Effector memory CD8-positive, alpha-beta T cell (primary cell): ENCODE measurements around the gene ADGRL4.
"Not testable (repeated sequence)": the region's sequence is repeated elsewhere in the genome, so short reads cannot be mapped to it uniquely, and the experiment has no call there.

ENCODE experiments used
- ATAC-seq: fragments of 150-1000 bp; cut with Tn5 transposase; replicated peaks from 2 replicates; pipeline ENCODE4 v1.10.0; 2021; ENCODE audit warnings: mild to moderate bottlenecking, moderate library complexity
- DNase-seq, 3 experiments: peaks; one replicate each; pipeline ENCODE4 v3.0.0; 2021
- H3K27ac Mint-ChIP-seq, 2 donors: one replicate each; pipeline ENCODE4 v1.8.0; 2022; ENCODE audit warnings: mild to moderate bottlenecking in 2 of 2, mixed read lengths in 2 of 2, moderate library complexity in 2 of 2
- H3K27me3 Mint-ChIP-seq, 2 donors: one replicate each; pipeline ENCODE4 v1.8.0; 2022; ENCODE audit warnings: mixed read lengths in 2 of 2
- H3K36me3 Mint-ChIP-seq: one replicate; pipeline ENCODE4 v1.8.0; 2022; ENCODE audit warnings: mild to moderate bottlenecking, moderate library complexity, mixed read lengths; ENCODE audit not compliant: insufficient read depth
- H3K4me1 Mint-ChIP-seq, 2 donors: one replicate each; pipeline ENCODE4 v1.8.0; 2022; ENCODE audit warnings: low read depth in 2 of 2, mixed read lengths in 2 of 2
- H3K4me3 Mint-ChIP-seq, 2 donors: one replicate each; pipeline ENCODE4 v1.8.0; 2022; ENCODE audit warnings: mild to moderate bottlenecking in 2 of 2, mixed read lengths in 2 of 2, moderate library complexity in 2 of 2
- H3K9me3 Mint-ChIP-seq, 2 donors: one replicate each; pipeline ENCODE4 v1.8.0; 2022; ENCODE audit warnings: mixed read lengths in 2 of 2

Gene ADGRL4

GRCh38 chr1:78996791-78997190, 9.7 kb downstream of the ADGRL4 start:
- Mint-ChIP-seq H3K36me3 (no peaks in the 10 kb centered on the region), H3K27ac (no peak overlapping the region), H3K4me3 (no peak overlapping the region), H3K9me3 (peaks cover 3 to 6% of the 10 kb centered on the region in 2 donors), H3K4me1 (no peaks in the 10 kb centered on the region), H3K27me3 (no peaks in the 10 kb centered on the region)
- ATAC-seq (no peak), DNase-seq (no peak)

- H3K27me3 Mint-ChIP-seq = no peaks in the 10 kb centered on the region
Observed at GRCh38 chr1:78987042-78987441, 19.5 kb downstream of the ADGRL4 start.

GRCh38 chr1:78980511-78980910, 26.0 kb downstream of the ADGRL4 start:
- ATAC-seq (no peak), DNase-seq (no peak)
- Mint-ChIP-seq H3K4me1 (no peaks in the 10 kb centered on the region), H3K36me3 (no peaks in the 10 kb centered on the region), H3K27me3 (no peaks in the 10 kb centered on the region), H3K9me3 (peaks cover 0 to 4% of the 10 kb centered on the region in 2 donors), H3K27ac (no peak overlapping the region), H3K4me3 (no peak overlapping the region)

More at GRCh38 chr1:78987042-78987441, 19.5 kb downstream of the ADGRL4 start:
- no peak overlapping the region for H3K4me3 Mint-ChIP-seq
- DNase-seq = no peak
- no peak overlapping the region for H3K27ac Mint-ChIP-seq
- H3K36me3 Mint-ChIP-seq = no peaks in the 10 kb centered on the region
- H3K4me1 Mint-ChIP-seq = no peaks in the 10 kb centered on the region
- ATAC-seq = no peak
- peaks cover 0 to 6% of the 10 kb centered on the region in 2 donors for H3K9me3 Mint-ChIP-seq

- no peak overlapping the region for H3K27ac Mint-ChIP-seq
- DNase-seq (no peak), ATAC-seq (no peak)
- no peaks in the 10 kb centered on the region for H3K4me1 Mint-ChIP-seq
- H3K36me3 Mint-ChIP-seq = no peaks in the 10 kb centered on the region
- H3K27me3 Mint-ChIP-seq = no peaks in the 10 kb centered on the region
- H3K4me3 Mint-ChIP-seq = no peak overlapping the region
- H3K9me3 Mint-ChIP-seq = peaks cover 0 to 3% of the 10 kb centered on the region in 2 donors
Observed at GRCh38 chr1:78972723-78973122, 33.8 kb downstream of the ADGRL4 start.

GRCh38 chr1:78967091-78967490, 39.4 kb downstream of the ADGRL4 start:
- H3K4me1 Mint-ChIP-seq, H3K4me3 Mint-ChIP-seq, ATAC-seq, H3K36me3 Mint-ChIP-seq, DNase-seq, H3K9me3 Mint-ChIP-seq, H3K27me3 Mint-ChIP-seq, H3K27ac Mint-ChIP-seq: not testable (repeated sequence)

- DNase-seq (no peak), ATAC-seq (no peak)
- H3K4me1 Mint-ChIP-seq = no peaks in the 10 kb centered on the region
- no peaks in the 10 kb centered on the region for H3K27me3 Mint-ChIP-seq
- H3K4me3 Mint-ChIP-seq = no peak overlapping the region
- H3K27ac Mint-ChIP-seq = no peak overlapping the region
- peaks cover 2 to 7% of the 10 kb centered on the region in 2 donors for H3K9me3 Mint-ChIP-seq
- H3K36me3 Mint-ChIP-seq = no peaks in the 10 kb centered on the region
Observed at GRCh38 chr1:78958711-78959110, 47.8 kb downstream of the ADGRL4 start.

GRCh38 chr1:78950826-78951225, 55.7 kb downstream of the ADGRL4 start:
- no peak for DNase-seq
- H3K4me3 Mint-ChIP-seq = no peak overlapping the region
- no peaks in the 10 kb centered on the region for H3K27me3 Mint-ChIP-seq
- no peaks in the 10 kb centered on the region for H3K4me1 Mint-ChIP-seq
- no peaks in the 10 kb centered on the region for H3K36me3 Mint-ChIP-seq
- no peak overlapping the region for H3K27ac Mint-ChIP-seq
- ATAC-seq = no peak
- peaks cover 12 to 14% of the 10 kb centered on the region in 2 donors for H3K9me3 Mint-ChIP-seq

GRCh38 chr1:78949227-78949626, 57.3 kb downstream of the ADGRL4 start:
- H3K27ac Mint-ChIP-seq = no peak overlapping the region

GRCh38 chr1:78919150-78919549, 87.4 kb downstream of the ADGRL4 start:
- no peak for DNase-seq
- no peak overlapping the region for H3K27ac Mint-ChIP-seq

More at GRCh38 chr1:78949227-78949626, 57.3 kb downstream of the ADGRL4 start:
- Mint-ChIP-seq H3K36me3 (no peaks in the 10 kb centered on the region), H3K4me1 (no peaks in the 10 kb centered on the region), H3K4me3 (no peak overlapping the region), H3K9me3 (peaks cover 12 to 14% of the 10 kb centered on the region in 2 donors), H3K27me3 (no peaks in the 10 kb centered on the region)
- ATAC-seq = no peak
- DNase-seq = no peak

GRCh38 chr1:78918157-78918556, 88.4 kb downstream of the ADGRL4 start:
- H3K27ac Mint-ChIP-seq = no peak overlapping the region
- H3K4me1 Mint-ChIP-seq = no peaks in the 10 kb centered on the region
- H3K9me3 Mint-ChIP-seq = peaks cover 0 to 12% of the 10 kb centered on the region in 2 donors
- DNase-seq = no peak
- no peak overlapping the region for H3K4me3 Mint-ChIP-seq
- H3K27me3 Mint-ChIP-seq = no peaks in the 10 kb centered on the region
- no peak for ATAC-seq
- no peaks in the 10 kb centered on the region for H3K36me3 Mint-ChIP-seq

More at GRCh38 chr1:78919150-78919549, 87.4 kb downstream of the ADGRL4 start:
- ATAC-seq = no peak
- Mint-ChIP-seq H3K4me3 (no peak overlapping the region), H3K4me1 (no peaks in the 10 kb centered on the region), H3K9me3 (peaks cover 0 to 9% of the 10 kb centered on the region in 2 donors), H3K36me3 (no peaks in the 10 kb centered on the region), H3K27me3 (no peaks in the 10 kb centered on the region)

GRCh38 chr1:78916986-78917385, 89.5 kb downstream of the ADGRL4 start:
- Mint-ChIP-seq H3K27me3 (no peaks in the 10 kb centered on the region), H3K36me3 (no peaks in the 10 kb centered on the region), H3K4me3 (no peak overlapping the region), H3K4me1 (no peaks in the 10 kb centered on the region), H3K27ac (no peak overlapping the region), H3K9me3 (peaks cover 0 to 9% of the 10 kb centered on the region in 2 donors)
- no peak for ATAC-seq
- DNase-seq = no peak

GRCh38 chr1:78913950-78914349, 92.6 kb downstream of the ADGRL4 start:
- Mint-ChIP-seq H3K27me3 (no peaks in the 10 kb centered on the region), H3K36me3 (no peaks in the 10 kb centered on the region), H3K4me3 (no peak overlapping the region), H3K4me1 (no peaks in the 10 kb centered on the region), H3K27ac (no peak overlapping the region), H3K9me3 (peaks cover 0 to 9% of the 10 kb centered on the region in 2 donors)
- ATAC-seq (no peak), DNase-seq (no peak)

GRCh38 chr1:78911956-78912880, 94.3 kb downstream of the ADGRL4 start:
- DNase-seq (no peak), ATAC-seq (no peak)
- H3K4me3 Mint-ChIP-seq = no peak overlapping the region
- H3K27ac Mint-ChIP-seq = no peak overlapping the region
- peaks cover 0 to 9% of the 10 kb centered on the region in 2 donors for H3K9me3 Mint-ChIP-seq
- no peaks in the 10 kb centered on the region for H3K4me1 Mint-ChIP-seq
- H3K27me3 Mint-ChIP-seq = no peaks in the 10 kb centered on the region
- no peaks in the 10 kb centered on the region for H3K36me3 Mint-ChIP-seq

GRCh38 chr1:78902641-78903040, 103.9 kb downstream of the ADGRL4 start:
- ATAC-seq (no peak), DNase-seq (no peak)
- Mint-ChIP-seq H3K9me3 (no peaks in the 10 kb centered on the region), H3K36me3 (no peaks in the 10 kb centered on the region), H3K27me3 (no peaks in the 10 kb centered on the region), H3K27ac (no peak overlapping the region), H3K4me3 (no peak overlapping the region), H3K4me1 (no peaks in the 10 kb centered on the region)
